ENCODE measurements around the gene CORT.
"Not testable (repeated sequence)": the region's sequence is repeated elsewhere in the genome, so short reads cannot be mapped to it uniquely, and the experiment has no call there.

Gene CORT, protein sequence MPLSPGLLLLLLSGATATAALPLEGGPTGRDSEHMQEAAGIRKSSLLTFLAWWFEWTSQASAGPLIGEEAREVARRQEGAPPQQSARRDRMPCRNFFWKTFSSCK

GRCh38 chr1:10449751-10450150 lies at the start of gene CORT:
Gene CORT (plus strand): TSS chr1:10450031. CDS start chr1:10450224, 193 bp downstream.
- no peak within 1 kb of the TSS for H3K4me3 ChIP-seq (ENCODE audit: low read depth, low read length)
- TF ChIP-seq CTCF (IDR thresholded peaks at IDR 0.05; ENCODE audit: borderline replicate concordance, insufficient read depth, low read depth, low read length), result no peak

DNA sequence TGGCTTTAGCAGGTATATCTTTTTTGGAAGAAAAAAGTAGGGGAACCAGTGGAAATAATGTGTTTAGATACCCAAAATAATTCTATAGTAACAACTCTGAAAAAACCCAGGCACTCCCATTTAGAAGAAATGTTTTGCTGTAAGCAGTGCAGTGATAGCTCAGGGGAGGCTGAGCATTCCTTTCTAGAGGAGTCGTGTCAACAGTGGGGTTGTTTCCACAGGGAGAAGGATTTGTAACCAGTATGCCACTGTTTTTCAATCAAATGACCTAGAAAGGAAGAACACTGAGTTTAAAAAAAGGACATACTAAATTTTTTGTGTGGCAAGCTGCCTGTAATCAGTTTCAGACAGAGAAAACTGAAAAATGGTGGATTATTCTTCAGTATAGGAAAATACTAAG lies 48.5 kb upstream of the CORT start:
- TF ChIP-seq CTCF (IDR thresholded peaks at IDR 0.05; ENCODE audit: borderline replicate concordance, insufficient read depth, low read depth, low read length), result no peak
- H3K4me3 ChIP-seq (ENCODE audit: low read depth, low read length), result no peak overlapping the region

GRCh38 chr1:10402729-10403274 lies 47.0 kb upstream of the CORT start:
- H3K4me3 ChIP-seq (ENCODE audit: low read depth, low read length), result no peak overlapping the region
- TF ChIP-seq CTCF (IDR thresholded peaks at IDR 0.05; ENCODE audit: borderline replicate concordance, insufficient read depth, low read depth, low read length), result no peak

- no peak overlapping the region for H3K4me3 ChIP-seq (ENCODE audit: low read depth, low read length)
- TF ChIP-seq CTCF (IDR thresholded peaks at IDR 0.05; ENCODE audit: borderline replicate concordance, insufficient read depth, low read depth, low read length), result no peak
Measured at GRCh38 chr1:10407201-10407600, 42.6 kb upstream of the CORT start.

DNA sequence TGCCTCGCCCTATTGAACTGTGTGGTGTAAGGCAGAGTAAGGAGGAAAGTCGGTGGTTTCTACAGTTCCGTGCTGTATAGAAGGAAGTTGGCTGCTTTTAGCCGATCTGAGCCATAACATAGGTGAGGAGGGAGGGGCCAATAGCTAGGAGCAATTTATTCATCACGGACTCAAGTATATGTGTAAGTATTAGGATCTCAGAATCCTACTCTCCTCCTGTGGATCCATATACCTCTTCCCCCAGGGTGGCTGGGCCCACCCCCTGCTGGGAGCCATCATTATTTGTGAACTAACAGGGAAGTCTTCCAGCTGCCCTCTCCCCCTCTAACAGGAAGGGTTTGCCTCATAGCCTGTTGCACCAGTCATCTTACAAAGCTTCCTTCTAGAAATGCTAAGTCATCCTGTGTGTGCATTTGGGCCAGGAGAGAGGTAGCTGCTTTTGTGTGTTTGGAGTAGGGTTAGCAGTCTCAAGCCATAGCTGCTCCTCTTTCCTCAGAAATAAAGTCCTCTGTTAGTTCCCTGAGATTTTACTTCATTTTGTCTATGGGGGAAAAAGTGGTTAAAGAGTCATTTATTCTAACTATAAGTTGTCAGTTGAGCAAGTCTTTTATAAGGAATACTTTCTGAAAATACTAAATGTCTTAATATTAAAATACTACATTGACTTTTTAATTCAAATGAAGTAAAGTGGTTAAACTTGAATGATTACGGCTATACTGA lies 34.5 kb upstream of the CORT start:
- no peak for TF ChIP-seq CTCF (IDR thresholded peaks at IDR 0.05; ENCODE audit: borderline replicate concordance, insufficient read depth, low read depth, low read length)
- H3K4me3 ChIP-seq (ENCODE audit: low read depth, low read length), result no peak overlapping the region

GRCh38 chr1:10415967-10416366 lies 33.9 kb upstream of the CORT start:
- H3K4me3 ChIP-seq (ENCODE audit: low read depth, low read length), result not testable (repeated sequence)

DNA sequence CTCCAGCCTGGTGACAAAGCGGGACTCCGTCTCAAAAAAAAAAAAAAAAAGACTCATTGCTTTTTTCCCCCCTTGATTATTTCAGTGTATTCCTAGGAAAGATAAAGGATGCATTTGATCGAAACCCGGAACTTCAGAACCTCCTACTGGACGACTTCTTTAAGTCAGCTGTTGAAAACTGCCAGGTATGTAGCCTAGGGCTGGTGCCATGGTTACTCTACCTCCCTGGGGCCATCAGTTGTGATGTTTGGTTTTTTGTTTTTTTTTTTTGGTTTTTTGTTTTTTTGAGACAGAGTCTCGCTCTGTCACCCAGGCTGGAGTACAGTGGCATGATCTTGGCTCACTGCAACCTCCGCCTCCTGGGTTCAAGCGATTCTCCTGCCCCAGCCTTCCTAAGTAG lies 31.1 kb upstream of the CORT start:
- H3K4me3 ChIP-seq (ENCODE audit: low read depth, low read length), result not testable (repeated sequence)

- no peak for TF ChIP-seq CTCF (IDR thresholded peaks at IDR 0.05; ENCODE audit: borderline replicate concordance, insufficient read depth, low read depth, low read length)
- no peak overlapping the region for H3K4me3 ChIP-seq (ENCODE audit: low read depth, low read length)
Measured at GRCh38 chr1:10419351-10419750, 30.5 kb upstream of the CORT start.
